Duodenal mucosa (tissue), 2 donors: ENCODE data around the gene CLHC1.

Experiments used
- H3K27ac ChIP-seq: one replicate; pipeline ENCODE4 v1.7.0; 2013; ENCODE audit warnings: low read depth, low read length
- H3K27me3 ChIP-seq, 2 donors: one replicate each; pipeline ENCODE4 v1.7.0; 2013; ENCODE audit warnings: low read length in 2 of 2, control low read depth in 1 of 2; ENCODE audit not compliant: insufficient read depth in 2 of 2, control insufficient read depth in 1 of 2
- H3K36me3 ChIP-seq, 2 donors: one replicate each; pipeline ENCODE4 v1.7.0; 2013; ENCODE audit warnings: low read length in 2 of 2, control low read depth in 1 of 2; ENCODE audit not compliant: insufficient read depth in 2 of 2, control insufficient read depth in 1 of 2
- H3K4me1 ChIP-seq, 2 donors: one replicate each; pipeline ENCODE4 v1.7.0; 2013; ENCODE audit warnings: low read length in 2 of 2, control low read depth in 1 of 2; ENCODE audit not compliant: insufficient read depth in 2 of 2, control insufficient read depth in 1 of 2
- H3K4me3 ChIP-seq, 2 donors: one replicate each; pipeline ENCODE4 v1.7.0; 2013; ENCODE audit warnings: low read length in 2 of 2, low read depth in 1 of 2
- H3K9ac ChIP-seq, 2 donors: one replicate each; pipeline ENCODE4 v1.7.0; 2013; ENCODE audit warnings: low read length in 2 of 2, low read depth in 1 of 2
- H3K9me3 ChIP-seq, 2 donors: one replicate each; pipeline ENCODE4 v1.7.0; 2013; ENCODE audit warnings: low read length in 2 of 2, control low read depth in 1 of 2; ENCODE audit not compliant: control insufficient read depth in 1 of 2

CLHC1 gene

DNA sequence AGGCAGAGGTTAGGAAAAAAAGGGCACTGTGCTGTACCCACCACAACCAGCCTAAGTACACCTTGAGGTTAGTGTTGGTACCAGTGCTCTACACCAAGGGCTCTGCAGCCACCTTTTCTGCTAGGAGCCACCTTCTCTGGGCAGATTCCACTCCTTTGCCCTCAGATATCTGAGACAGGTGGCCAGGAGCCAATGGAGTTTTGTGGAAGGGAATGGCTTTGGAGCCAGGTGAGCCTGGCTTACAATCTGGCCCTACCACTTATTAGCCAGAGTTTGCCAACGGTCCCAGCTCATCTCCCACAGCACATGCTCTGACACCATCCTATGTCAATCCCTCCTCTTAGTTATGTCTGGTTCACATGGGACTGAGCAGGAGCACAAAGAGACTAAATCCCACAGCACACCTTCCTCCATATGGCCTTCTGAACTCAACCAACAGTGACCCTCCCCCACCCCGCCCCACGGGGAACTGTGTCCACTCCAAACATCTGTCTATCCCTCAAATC lies 77.5 kb downstream of the CLHC1 start:
- Histone ChIP-seq H3K27me3 (no peaks in the 10 kb centered on the region), H3K9ac (no peak overlapping the region), H3K36me3 (no peaks in the 10 kb centered on the region), H3K27ac (no peak overlapping the region), H3K9me3 (no peaks in the 10 kb centered on the region), H3K4me3 (no peak overlapping the region), H3K4me1 (peaks cover 44 to 49% of the 10 kb centered on the region in 2 donors)

DNA sequence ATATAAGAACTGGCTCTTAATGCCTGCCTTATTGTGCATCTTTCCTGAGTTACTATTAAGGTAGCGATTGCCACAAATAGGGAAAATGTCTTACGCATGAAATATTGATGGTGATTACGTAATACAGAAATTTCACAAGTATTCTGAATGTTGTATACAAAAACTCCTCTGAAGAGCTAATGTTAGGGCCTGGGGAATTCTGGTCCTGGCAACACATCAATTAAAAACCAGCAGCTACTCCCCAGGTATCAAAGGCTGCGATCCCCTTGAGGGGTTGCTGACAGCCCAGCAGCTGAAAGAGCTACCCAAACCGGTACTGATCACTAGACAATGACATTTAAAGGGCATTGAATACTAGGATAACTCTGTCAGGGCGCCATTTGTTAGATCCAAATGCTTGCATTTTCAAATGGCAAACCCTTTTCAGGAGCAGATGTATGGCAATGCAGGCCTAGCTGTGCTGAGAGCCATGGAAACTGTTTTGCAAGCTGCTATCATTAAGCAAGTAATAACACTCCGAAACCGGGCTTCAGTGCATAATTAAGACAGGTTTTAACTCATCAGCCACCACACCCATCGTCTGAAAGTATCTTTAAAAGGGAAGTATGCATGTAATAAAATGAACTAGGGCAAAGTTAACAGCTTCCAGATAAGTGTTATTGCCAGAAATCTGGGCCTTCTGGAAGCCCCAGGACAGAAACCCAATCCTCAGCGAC lies 78.4 kb downstream of the CLHC1 start:
- Histone ChIP-seq H3K27ac (no peak overlapping the region), H3K9me3 (no peaks in the 10 kb centered on the region), H3K27me3 (no peaks in the 10 kb centered on the region), H3K4me1 (peaks cover 38 to 43% of the 10 kb centered on the region in 2 donors), H3K4me3 (no peak overlapping the region), H3K36me3 (no peaks in the 10 kb centered on the region), H3K9ac (no peak overlapping the region)

DNA sequence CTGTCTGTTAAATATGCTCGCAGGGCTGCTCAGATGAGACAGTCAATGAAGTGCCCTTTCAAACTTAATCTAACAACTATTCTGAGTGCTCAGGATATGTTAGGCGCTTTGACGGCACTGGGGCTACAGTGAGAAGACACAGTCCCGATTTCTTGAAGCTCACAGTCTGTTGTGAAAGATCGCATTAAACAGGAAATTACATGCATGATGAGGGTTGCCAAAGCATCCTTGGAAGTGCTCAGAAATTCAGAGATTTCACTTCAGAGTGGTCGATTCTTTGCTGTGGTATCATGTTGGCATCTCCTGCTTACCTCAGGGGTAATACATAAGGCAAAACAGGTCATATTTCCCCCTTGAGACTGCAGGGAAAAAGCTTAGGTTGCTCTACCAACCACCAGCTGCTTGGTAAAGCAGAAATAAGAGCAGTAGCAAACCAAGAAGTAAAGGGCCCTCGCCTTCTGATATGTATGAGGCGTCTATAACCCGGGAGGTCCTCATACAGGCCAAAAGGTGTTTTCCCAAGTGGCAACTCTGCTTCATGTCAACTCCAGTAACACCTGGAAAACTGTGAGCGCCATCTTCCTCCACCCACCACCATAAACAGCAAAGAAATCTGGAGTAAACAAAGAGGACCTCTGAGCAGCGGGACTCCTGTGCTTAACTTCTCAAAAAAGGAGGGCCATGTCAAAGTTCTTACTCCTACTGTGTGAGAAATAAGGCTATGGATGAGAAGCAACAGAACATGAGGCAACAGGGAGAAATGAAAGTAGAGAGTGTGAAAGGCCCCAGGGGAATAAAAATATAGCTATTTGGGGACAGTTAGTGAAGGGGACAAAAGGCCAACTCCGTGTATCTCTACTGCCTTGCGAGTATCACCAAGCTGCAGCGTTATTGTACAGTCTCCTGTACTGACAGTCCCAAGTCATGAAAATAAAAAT lies 79.3 kb downstream of the CLHC1 start:
- peaks cover 31 to 36% of the 10 kb centered on the region in 2 donors for H3K4me1 ChIP-seq
- no peak overlapping the region for H3K4me3 ChIP-seq

DNA sequence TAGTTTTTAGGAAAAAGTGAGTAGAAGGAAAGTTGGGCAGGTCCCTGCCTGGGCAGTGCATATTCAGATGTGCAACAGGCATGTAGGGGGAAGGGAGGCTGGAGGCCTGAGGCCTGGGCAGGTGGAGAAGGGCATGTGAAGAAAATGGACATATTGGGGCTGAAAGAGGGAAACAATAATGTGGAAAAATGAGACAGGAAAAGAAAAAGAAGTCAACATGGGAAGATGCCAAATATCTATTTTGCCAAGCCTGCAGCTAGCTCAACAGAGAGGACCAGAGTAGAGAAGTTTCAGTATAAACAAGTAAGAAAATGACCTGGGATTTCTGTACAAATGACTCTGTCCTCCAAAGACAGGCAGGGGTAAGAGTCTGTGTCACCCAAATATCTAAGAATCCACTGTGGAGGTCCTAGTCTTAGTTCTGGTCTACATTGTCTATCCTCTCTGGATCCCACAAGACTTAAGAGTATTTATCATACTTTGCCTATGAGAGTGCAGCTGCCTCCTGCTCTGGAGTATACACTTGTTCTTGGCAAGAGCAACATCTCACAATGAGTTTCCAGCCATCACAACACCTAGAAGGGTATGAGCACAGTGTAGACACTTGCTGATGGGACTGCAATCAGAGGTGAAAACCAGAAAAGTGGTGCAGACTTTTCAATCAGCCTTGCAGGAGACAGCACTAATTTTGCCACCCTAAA lies 80.2 kb downstream of the CLHC1 start:
- H3K27me3 ChIP-seq: no peaks in the 10 kb centered on the region
- H3K4me3 ChIP-seq: no peak overlapping the region
- H3K27ac ChIP-seq: no peak overlapping the region
- peaks cover 23 to 27% of the 10 kb centered on the region in 2 donors for H3K4me1 ChIP-seq
- no peaks in the 10 kb centered on the region for H3K36me3 ChIP-seq
- H3K9ac ChIP-seq: no peak overlapping the region
- H3K9me3 ChIP-seq: no peaks in the 10 kb centered on the region

More for the DNA sequence above, 79.3 kb downstream of the CLHC1 start:
- no peak overlapping the region for H3K9ac ChIP-seq
- no peaks in the 10 kb centered on the region for H3K36me3 ChIP-seq
- H3K27ac ChIP-seq: no peak overlapping the region
- no peaks in the 10 kb centered on the region for H3K9me3 ChIP-seq
- no peaks in the 10 kb centered on the region for H3K27me3 ChIP-seq

DNA sequence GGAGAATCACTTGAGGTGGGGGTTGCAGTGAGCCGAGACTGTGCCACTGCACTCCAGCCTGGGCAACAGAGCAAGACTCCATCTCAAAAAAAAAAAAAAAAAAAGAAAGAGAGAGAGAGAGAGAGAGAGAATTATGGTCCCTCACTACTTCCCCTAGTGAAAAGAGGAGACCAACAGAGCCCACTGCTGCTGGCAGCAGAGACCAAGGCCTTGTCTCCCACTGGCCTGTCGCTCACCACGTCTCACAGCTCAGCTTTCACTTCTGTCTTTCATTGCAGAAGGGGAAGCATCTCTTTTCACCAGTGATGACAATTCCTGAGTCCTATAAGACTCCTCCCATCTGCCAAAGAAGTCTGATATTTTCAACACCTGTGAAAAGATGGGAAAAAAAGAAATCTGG lies 81.3 kb downstream of the CLHC1 start:
- H3K9me3 ChIP-seq: no peaks in the 10 kb centered on the region
- no peak overlapping the region for H3K4me3 ChIP-seq
- H3K27me3 ChIP-seq: no peaks in the 10 kb centered on the region
- H3K27ac ChIP-seq: no peak overlapping the region
- no peak overlapping the region for H3K9ac ChIP-seq
- no peaks in the 10 kb centered on the region for H3K36me3 ChIP-seq
- peaks cover 22 to 23% of the 10 kb centered on the region in 2 donors for H3K4me1 ChIP-seq

DNA sequence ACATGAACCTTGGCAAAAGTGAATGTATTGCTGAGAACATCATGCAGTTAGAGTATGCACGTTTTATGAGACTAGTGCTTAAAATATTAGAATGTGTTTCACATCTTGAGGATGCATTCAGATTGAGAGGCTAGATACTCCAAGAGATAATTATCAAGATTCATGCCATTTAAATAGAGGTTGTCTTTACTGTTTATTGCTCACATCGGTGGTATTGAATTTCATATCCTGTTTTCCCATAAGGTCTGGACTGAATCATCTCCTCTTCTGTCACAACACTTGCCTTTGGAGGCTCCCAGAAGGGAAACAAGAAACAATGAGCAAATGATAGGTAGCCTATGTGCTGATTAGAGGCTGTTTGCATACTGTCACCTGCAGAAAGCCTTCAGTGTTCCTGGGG lies 83.8 kb downstream of the CLHC1 start:
- Histone ChIP-seq H3K4me1 (peaks cover 0 to 8% of the 10 kb centered on the region in 2 donors), H3K36me3 (no peaks in the 10 kb centered on the region), H3K9me3 (no peaks in the 10 kb centered on the region), H3K27me3 (no peaks in the 10 kb centered on the region), H3K4me3 (no peak overlapping the region), H3K27ac (no peak overlapping the region), H3K9ac (no peak overlapping the region)

DNA sequence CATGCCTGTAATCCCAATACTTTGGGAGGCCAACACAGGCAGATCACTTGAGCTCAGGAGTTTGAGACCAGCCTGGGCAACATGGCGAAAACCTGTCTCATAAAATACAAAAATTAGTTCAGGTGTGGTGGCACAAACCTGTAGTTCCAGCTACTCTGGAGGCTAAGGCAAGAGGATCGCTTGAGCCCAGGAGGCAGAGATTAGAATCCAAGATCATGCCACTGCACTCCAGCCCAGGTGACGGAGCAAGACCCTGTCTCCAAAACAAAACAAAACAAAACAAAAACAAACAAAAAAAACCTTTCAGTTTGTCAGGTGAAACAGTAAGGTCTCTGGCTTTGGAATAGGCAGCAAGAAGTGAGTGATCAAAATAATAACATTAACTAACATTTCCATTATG lies 84.6 kb downstream of the CLHC1 start:
- peaks cover 1 to 2% of the 10 kb centered on the region in 2 donors for H3K4me1 ChIP-seq
- no peaks in the 10 kb centered on the region for H3K9me3 ChIP-seq
- H3K27me3 ChIP-seq: no peaks in the 10 kb centered on the region
- H3K9ac ChIP-seq: no peak overlapping the region
- H3K27ac ChIP-seq: no peak overlapping the region
- no peak overlapping the region for H3K4me3 ChIP-seq
- H3K36me3 ChIP-seq: no peaks in the 10 kb centered on the region

DNA sequence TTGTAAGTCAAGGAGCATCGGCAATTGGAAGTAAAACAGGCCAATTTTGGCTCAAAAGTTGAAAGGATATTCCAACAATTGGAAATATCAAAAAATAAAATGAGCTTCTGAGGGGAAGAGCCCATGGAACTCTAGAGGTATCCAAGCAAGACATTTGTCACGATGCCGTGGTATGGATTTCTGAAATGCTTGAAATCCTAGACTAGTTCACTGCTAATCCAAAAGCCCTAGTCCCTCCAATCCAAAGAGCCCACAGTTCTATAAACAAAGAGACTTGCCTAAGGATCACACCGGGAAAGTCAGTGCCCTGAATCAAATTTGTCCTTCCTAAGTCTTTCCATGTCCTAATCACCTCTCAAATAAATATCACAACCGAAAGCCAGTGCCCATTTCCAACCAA lies 85.1 kb downstream of the CLHC1 start:
- H3K9me3 ChIP-seq: no peaks in the 10 kb centered on the region
- no peak overlapping the region for H3K9ac ChIP-seq
- no peak overlapping the region for H3K27ac ChIP-seq
- no peaks in the 10 kb centered on the region for H3K27me3 ChIP-seq
- H3K36me3 ChIP-seq: no peaks in the 10 kb centered on the region
- H3K4me3 ChIP-seq: no peak overlapping the region
- peaks cover 5 to 6% of the 10 kb centered on the region in 2 donors for H3K4me1 ChIP-seq

DNA sequence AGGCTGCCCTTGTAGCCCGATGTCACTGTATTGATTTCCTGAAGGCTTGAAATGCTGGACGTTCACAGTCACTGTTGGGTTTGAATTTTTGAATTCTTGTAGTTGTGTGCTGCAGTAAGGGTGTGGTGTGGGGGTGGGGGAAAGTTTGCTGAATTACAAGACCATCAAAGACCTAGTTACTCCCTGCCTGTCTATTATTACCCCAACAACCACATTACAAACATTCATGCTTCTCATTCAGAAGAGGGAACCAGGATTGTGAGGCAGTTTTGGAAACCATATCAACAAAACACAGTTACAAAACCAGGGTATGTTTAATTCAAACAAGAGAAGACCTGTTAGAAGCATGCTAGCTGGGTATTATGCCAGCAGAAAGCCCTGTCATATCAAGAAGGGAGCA lies 85.8 kb downstream of the CLHC1 start:
- H3K4me1 ChIP-seq: peaks cover 11 to 12% of the 10 kb centered on the region in 2 donors
- no peak overlapping the region for H3K4me3 ChIP-seq
- no peaks in the 10 kb centered on the region for H3K9me3 ChIP-seq
- no peaks in the 10 kb centered on the region for H3K36me3 ChIP-seq
- no peaks in the 10 kb centered on the region for H3K27me3 ChIP-seq
- H3K27ac ChIP-seq: no peak overlapping the region
- H3K9ac ChIP-seq: no peak overlapping the region
